ENCODE results near the gene CHMP1A.

CHMP1A gene

DNA sequence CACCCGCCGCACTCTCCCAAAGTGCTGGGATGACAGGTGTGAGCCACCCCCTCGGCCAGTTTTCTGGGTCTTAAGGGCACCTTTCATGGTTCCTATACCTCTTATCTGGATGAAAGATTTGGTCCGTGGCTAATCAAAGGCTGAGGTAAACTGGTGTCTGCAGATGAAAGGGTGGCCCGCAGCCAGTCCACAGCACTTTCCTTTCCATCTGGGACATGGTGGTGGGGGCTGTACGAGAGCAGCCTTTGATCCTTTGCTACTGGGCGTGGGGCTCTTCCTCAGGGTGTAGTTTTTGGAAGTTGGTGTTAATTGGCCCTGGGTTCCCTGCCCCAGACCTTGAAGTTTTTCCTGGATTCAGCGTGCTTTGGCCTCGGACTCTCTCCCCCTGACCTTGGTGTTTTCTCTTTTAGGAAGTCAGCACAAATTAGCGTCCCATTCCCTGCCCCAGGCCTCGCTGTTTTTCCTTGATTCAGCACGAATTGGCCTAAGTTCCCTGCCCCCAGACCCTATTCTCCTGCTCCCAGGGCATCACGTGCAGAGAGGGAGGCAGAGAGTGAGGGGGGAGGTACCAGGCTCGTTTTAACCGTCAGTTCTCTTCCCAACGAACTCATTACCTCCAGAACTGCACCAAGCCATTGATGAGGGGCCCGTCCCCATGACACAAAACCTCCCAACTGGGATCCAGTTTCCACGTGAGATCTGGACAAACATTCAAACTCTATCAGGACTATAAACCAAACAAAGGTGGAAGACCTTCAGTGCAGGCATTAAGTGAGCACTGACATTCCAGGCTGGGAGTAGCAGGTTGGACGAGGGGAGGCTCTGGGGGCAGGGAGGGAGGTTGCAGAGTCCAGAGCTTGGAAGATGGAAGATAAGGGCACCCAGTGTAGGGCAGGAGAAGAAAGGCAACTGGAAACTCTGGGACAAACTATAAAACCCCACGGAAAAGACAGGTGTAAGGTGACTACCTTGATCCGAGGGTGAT is 32.4 kb downstream of the CHMP1A start:
- no peak for DNase-seq (ENCODE audit: low spot score)

DNA sequence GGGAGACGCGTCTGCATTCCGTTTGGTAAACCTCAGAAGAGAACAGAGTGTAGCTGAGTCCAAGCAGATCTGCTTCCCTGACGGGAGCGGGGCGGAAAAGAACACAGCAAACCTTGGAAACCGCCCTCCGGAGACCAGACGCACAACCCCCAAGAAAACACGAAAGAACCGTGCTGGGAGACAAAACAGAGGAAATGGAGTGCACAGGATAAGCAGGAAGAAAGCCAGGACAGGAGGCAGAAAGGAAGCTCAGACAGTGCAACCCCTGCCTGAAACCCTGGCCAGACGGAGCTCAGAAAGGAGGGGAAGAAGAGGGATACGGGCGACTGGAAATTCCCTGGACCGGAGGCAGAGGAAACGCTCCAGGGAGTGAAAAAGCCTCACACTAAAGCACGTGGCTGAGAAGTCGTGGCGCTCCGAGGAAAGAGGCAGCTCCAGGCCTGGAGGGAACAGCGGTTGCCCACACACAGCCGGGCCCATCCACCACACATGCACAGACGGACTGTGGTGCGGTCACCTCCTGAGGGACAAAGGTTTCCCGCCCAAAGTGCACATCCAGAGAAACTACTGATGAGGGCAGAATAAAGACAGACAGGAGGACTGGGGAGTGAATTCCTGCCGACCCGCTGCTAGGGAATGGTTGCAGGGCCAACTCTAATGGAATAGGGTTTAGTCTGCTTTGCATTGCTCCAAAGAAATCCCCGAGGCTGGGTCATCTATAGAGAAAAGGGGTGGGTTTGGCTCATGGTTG is 33.8 kb downstream of the CHMP1A start:
- DNase-seq (ENCODE audit: low spot score), result no peak

DNA sequence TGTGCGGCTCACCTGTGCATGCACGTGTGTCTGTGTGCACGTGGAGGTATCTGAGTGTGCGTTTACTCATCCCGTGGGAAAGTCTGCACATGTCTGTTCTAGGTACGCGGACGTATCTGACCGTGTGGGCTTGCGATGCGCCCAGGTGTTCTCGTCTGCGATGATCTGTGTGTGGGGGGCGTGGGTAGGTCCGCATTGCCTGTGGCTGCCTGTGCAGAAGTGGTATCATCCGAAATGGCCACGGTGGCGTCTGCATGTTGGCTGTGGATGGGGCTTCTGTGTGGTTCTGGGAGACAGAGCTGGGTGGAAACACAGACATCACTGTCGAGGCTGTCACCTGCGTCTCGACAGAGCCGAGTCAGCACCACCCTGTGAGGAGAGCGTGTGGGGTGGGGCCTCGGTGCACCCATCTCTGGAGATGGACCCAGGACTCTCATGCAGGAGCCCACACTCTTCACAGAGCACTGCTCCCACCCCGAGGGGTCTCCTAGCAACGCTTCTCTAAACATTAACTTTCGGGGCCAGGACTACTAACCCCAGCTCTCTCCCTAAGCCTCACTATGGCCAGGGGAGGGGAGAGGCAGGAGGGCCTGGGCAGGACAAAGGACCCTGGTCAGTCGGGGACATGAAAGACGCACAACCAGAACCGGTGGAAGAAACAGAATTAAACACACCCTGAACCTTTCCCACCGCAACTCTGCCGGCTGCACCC is 35.7 kb downstream of the CHMP1A start:
- DNase-seq (ENCODE audit: low spot score), result no peak

DNA sequence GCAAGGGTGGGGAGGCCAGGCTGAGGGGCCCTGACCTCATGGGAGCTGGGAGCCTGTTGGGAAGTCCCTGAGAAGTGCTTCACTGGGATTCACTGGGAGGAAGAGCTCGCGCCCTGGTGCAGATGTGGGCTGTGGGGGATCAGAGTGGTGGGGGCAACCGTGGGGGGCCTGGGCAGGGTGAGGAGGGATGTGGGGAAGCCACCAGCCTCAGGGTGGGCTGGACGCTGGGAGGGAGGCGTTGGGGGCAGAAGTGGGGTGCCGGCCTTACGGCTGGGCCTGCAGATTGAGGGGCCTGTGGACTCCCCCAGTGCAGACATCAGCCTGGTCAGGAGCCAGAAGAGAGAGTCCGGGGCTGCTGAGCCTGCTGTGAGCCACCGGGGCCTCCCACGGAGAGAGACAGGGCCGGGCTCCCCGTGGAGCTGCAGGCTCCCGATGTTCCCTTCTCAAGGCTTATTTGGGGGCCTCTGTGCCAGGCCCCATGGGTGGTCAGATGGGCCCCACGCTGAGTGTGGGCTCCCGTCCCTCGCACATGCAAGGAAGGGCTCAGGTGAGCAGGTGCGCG is 36.3 kb downstream of the CHMP1A start:
- no peak for DNase-seq (ENCODE audit: low spot score)

DNA sequence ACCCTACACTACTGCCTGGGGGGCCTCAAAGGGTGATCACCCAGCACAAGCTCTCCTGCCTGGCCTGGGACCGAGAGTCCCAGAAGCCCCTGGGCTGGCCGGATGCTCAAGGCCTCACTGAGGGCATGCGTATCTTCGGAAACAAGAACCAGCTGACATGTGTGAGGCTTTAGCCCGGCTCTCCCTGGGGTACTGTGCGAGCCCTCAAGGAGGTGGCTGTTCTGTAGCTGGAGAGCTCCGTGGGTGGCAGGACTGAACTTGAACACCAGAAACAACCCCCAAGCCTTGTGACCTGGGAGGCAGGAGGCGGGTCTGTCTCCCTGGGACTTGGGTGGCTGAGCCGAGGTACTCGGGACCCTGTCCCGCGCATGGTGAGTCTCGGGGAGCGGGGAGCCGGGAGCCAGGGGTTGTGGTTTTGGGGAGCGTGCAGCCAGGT is 37.1 kb downstream of the CHMP1A start:
- DNase-seq (ENCODE audit: low spot score), result no peak

DNA sequence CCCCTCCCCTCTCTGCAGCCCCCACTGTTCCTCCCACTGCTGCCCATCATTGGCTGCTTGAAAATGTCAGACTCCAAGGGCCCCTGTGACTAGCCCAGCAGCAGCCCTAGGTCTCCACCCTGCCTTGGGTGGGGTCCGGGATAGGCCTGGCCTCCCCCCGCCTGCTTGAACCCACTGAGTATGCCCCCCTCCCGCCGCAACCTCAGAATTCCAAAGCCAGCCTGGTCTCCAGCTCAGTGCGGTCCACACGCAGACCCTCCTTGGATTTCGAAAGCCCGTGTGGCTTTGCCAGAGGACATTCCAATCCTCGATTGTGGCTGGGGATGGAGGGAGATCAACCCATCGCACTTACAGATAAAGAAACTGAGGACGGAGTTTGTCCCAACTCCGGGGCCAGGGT is 37.7 kb downstream of the CHMP1A start:
- DNase-seq (ENCODE audit: low spot score), result peak; percentile 54

DNA sequence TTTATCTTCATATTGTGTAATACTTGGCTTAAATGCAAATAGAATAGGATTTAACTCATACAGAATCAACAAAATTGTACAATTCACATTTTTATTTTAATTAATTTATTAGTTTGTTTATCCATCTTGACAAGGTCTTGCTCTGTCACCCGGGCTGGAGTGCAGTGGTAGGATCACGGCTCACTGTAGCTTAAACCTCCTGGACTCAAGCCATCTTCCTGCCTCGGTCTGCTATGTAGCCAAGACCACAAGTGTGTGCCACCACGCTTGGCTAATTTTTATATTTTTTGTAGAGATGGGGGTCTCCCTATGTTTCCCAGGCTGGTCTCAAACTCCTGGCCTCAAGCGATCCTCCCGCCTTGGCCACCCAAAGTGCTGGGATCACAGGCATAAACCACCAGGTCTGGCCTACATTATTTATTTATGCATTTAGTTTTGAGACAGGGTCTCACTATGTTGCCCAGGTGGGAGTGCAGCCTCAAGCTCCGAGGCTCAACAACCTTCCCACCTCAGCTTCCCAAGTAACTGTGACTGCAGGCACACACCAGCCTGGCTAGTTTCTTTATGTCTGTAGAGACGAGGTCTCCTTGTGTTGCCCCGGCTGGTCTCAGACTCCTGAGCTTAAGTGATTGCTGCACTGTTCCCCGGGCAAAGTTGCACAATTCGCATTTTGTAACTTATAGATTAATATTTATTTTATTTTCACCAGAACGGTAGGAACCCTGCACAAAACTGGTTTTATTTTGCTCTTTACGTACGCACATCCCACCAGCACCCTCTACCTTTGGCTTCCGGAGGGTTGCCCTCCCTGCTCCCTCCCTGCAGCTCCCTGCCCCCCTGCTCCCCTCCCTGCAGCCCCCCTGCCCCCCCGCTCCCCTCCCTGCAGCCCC is 39.2 kb downstream of the CHMP1A start:
- DNase-seq (ENCODE audit: low spot score), result no peak

DNA sequence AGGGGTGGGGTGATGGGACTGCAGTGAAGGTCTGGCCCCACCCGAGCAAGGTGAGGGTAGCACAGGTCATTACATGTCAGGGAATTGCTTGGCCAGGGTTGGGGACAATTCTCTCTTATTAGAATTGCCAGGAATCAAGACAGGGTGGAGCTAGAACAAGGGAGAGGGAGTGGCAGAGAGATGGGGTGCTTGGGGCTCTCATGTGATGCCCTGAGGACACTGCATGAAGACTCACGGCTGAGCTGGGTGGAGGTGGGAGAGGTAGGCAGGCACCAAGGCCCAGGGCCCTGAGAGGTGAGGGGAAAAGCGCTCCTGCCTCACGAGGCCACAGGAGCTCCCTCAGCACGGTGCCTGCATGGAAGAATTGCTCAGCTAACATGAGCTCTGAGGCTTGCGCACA is 40.5 kb downstream of the CHMP1A start:
- DNase-seq (ENCODE audit: low spot score), result no peak

DNA sequence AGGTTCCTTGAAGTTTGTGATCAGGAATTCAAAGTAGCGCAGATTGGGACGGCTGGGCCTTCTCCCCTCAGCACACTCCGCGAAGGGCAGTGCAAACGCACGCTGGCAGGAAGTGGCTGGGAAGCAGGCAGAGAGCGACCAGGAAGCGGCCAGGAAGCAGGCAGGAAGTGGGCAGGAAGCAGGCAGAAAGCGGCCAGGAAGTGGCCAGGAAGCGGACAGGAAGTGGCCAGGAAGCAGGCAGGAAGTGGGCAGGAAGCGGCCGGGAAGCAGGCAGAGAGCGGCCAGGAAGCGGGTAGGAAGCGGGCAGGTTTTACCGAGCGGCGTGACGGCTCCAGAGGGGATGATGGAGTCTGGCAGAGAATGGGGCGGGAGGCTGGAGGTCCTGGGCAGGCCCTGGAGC is 40.9 kb downstream of the CHMP1A start:
- no peak for DNase-seq (ENCODE audit: low spot score)

DNA sequence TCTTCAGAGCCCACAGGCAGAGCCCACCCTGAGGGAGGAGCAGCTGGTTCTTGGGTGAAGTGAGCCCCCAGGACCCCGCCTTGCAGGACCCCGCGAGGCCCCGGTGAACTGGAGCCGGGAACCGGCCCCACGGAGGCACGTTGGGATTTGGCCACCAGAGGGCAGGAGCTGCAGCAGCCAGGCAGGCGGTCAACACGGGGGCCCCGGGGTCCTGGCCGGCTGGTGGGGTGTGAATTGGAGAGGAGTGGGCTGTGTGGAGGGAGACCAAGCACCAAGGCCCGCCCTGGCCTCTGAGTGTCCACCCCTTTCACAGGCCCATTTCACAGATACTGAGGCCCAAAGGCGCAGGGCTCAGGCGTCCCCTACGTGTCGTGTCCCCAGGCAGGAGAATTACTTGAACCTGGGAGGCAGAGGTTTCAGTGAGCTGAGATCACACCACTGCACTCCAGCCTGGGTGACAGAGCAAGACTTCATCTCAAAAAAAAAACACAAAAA is 41.9 kb downstream of the CHMP1A start:
- peak; percentile 60 for DNase-seq (ENCODE audit: low spot score)

DNA sequence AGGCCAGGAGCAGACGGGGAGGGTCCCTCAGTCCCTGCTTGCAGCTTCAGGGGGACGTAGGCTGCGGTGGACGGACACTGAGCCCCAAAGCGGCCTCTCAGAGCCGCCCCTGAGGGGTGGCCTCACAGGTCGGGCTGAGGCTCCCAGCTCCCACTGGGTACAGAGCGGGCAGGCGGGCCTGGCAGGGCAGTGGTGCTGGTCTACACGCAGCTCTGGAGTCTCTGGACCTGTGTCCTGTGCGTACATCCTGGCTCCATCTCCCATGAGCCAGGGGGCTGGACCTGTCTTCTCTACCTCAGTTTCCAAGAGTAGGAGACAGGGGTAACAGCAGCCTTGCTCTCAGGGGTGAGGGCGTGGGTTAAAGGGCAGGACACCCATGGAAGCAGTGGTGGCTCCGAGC is 42.3 kb downstream of the CHMP1A start:
- no peak for DNase-seq (ENCODE audit: low spot score)

DNA sequence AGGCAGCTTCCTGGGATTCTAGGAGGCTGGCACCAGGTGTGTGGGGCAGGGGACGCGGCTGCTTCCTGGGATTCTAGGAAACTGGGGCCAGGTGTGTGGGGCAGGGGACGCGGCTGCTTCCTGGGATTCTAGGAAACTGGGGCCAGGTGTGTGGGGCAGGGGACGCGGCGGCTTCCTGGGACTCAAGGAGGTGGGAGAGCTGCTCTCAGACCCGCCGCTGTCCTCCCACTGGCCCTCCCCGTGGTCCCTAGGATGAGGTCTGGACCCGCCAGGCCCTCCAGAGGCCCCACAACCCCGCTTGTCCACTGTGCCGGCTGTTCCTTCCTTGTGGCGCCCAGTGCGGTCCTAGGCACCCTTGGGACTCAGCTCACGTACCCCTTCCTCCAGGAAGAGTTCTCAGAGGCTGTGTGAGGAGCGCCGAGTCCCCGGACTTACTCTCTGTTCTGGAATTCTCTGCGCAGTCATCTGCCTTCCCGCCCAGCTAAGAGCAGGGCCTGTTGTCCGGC is 43.5 kb downstream of the CHMP1A start:
- DNase-seq (ENCODE audit: low spot score), result no peak

DNA sequence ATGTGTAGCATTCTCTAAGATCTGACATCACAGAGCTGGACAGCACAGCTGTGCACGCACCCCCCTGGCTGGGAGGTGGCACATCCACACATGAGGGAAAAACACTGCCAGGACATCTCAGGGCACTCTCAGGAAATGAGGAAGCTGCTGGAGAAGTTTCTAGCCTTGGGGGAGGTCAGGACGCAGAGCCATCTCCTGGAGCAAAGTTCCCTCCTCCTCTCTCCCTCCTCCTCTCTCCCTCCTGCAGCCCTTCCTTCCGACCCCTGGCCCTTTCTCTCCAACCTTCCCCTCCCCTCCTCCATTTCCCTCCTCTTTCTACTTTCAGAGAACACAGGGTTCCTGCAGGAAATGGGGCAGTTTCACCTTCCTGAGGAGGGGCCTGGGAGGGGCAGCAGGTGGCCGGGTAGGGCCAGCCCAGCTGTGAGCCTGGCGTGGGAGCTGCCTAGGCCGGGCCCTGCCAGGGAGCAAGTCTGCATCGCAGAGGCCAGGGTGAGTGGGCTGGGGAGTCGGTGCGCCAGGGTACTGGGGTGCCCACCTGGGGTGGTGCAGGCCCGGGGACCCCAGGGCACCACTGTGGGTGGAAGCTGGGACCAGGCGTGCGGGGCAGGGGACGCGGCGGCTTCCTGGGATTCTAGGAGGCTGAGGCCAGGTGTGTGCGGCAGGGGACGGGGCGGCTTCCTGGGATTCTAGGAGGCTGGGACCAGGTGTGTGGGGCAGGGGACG is 44.1 kb downstream of the CHMP1A start, which contains the start of gene DPEP1:
Gene DPEP1, plus strand, starts transcription at position 412 of the 723 bp plus-strand sequence. CDS start 16,769 bp downstream, outside the sequence.
- DNase-seq (ENCODE audit: low spot score), result no peak

DNA sequence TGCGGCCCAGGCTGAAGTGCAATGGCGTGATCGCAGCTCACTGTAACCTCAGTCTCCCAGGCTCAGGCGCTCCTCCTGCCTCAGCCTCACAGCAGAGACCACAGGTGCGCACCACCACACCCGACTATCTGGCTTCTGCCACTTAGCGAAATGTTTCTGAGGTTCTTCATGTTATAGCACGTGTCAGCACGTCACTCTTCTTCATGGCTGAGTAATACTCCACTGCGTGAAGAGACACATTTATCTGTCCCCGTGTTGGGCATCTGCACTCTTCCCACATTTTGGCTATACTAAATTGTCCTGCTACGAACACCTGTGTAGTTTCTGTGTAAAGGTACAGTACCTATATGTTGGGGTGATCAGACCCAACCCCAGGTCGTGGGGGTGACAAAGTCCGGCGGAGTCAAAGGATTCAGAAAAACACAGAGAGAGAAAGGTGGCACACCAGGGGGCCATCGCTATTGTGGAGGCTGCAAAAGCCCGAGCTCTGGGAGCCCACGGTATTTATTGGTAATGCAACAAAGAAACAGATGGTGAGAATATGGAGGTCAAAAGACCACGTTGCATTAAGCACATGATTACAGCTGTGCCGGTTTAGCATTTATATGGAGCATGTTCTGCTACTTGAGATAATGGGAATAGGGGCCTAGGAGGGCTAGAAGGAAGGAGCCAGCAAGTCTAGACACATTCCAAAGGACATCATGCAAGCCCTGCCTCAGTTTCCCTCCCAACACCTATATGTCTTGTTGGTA is 44.9 kb downstream of the CHMP1A start:
- DNase-seq (ENCODE audit: low spot score), result no peak

DNA sequence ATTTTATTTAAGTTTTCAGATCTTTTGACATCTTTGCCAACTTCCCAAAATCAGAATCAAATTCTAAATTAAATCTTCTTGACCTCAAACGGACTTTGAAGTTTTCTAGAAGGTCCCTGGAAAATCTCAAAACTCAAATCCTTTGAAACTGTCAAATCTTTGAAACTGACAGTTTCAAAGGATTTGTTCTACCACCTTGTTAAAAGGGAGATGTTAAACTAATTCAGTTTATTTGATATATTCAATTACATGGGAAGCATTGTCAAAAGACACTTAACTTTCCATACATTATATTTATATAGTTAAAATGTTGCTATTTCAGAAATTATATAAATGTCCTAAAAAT is 47.4 kb downstream of the CHMP1A start:
- DNase-seq (ENCODE audit: low spot score), result no peak

DNA sequence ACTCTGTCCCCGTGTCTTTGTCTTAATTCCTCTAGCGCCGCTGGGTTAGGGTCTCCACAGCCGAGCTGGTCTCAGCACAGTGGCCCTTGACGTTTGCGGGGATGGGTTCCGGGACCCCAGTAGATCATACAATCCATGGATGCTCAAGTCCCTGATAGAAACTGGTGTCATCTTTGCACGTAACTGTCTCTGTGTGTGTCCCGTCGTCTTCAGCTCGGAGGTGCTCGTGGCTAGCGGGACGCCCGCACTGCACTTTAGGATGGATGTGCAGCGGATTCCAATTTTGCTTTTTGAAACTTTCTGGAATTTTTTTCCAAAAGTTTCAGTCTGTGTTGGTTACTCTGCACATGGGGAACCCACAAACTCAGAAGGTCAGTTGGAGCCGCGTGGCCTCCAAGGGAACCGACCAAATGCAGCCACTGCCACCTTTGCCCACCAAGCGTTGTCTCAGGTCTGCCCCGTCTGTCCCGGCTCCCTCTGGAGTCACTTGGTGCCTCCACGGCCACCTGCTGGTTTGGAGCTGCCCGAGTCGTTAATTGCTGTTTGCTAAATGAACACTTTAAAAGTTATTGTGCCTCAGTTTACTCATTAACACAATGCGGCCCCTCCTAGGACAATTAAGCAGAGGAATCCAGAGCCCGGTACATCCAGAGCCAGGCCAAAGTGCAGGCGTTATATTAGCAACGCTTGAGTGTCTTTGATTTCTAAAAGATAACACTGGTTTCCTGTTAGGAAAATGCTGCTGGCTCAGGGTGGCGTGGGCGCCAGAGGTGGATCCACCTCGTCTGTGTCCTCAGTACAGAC is 49.4 kb downstream of the CHMP1A start:
- no peak for DNase-seq (ENCODE audit: low spot score)

DNA sequence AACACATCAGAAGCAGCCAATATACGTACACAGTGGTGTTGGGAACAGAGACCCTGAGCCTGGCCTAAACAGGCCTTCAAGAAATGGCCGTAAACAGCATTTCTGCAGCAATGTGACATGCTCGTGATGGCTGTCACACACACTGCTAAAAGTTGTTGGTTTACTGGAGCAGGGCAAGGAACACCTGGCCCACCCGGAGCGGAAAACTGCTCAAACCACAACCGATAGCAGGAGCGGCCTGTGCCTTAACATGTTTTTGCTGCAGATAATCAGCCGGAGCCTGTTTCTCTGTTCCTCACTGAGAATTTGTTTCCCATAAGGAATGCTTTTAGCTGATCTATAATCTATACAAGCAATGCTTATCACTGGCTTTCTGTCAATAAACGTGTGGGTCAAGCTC is 50.1 kb downstream of the CHMP1A start:
- no peak for DNase-seq (ENCODE audit: low spot score)

DNA sequence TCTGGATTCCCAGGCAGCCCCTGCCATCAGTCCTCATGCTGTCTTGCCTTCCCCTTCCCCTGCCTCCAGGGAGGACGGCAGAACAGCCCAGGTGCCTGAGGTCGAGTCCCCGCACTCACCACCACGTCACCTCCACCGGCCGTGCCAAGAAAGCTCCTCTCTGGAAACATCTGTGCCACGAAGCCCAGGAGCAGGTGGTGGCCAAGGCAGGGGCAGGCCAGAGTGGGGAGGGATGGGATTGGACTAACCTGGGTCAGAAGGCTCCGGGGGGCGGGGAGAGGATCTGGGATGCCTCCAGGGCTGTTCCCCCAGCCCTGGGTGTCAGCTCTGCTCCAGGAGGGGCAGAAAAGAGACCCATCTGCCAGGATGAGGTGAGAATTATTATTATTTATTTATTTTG is 51.5 kb downstream of the CHMP1A start:
- DNase-seq (ENCODE audit: low spot score), result no peak

All from AG08396 (cell line).